RKO (cell line): Measurements from ENCODE around the gene SEC22B.
A peak's percentile ranks its signal among the peaks of the same experiment; 100 is the strongest.
"Not testable (repeated sequence)": the region's sequence is repeated elsewhere in the genome, so short reads cannot be mapped to it uniquely, and the experiment has no call there.

Source experiments
- DNase-seq: peaks from one replicate; pipeline ENCODE4 v3.0.0-alpha.2; 2016; ENCODE audit warnings: low spot score

The SEC22B gene

DNA sequence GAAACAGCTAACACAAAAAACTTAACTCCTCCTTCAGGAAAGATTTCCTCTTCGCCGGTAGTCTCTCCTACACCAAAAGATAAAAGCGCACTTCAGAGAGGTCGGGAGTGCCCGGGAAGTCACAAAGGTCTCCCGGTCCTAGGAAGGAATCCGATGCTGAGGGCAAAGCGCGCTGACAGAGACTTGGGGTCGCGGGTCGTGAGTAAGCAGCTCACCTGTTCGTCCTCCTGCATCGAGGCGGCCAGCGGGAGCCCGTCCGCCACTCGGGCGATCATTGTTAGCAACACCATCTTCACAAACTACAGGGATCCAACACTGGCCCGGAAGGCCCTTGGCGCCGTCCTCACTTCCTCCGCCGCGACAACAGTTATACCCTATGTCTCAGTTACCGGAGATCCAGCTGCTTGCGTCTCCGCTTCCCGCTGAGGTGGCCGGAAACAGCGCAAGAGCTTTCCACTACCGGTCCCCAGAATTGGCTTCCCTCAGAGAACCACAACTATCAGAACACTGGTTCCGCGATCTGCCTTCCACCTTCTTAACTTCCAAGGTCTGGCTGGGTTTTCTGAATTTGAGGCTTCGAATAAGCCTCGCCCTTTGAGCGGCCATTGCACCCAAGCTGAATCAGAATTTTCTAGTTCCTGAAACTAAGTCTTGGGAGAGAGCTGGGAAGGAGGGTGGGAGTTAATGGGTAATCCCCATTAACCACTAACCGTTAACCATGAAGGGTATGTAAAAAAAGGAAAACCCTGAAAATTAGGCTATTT is at the start of gene SEC22B:
Gene SEC22B, minus strand, starts transcription at position 429 of the 764 bp plus-strand sequence. Its CDS starts 139 bp downstream, at position 290.
- peak; percentile 95 for DNase-seq

DNA sequence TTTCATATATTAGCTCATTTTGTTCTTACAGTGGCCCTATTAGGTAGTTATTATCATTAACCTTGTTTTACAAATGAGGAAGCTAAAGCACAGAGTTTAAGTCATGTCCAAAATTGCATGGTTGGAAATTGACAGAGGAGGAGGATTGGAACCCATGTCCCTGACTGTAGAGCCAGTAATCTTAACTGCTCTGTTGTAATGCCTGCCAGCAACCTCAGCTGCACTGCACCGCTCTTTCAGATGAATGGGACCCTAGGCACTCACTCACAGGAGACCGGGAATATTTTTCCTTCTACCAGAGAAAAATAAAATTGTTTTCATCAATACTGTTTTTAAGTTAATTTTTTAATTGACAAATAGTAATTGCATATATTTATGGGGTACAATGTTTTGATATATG is 41.6 kb upstream of the SEC22B start:
- not testable (repeated sequence) for DNase-seq

DNA sequence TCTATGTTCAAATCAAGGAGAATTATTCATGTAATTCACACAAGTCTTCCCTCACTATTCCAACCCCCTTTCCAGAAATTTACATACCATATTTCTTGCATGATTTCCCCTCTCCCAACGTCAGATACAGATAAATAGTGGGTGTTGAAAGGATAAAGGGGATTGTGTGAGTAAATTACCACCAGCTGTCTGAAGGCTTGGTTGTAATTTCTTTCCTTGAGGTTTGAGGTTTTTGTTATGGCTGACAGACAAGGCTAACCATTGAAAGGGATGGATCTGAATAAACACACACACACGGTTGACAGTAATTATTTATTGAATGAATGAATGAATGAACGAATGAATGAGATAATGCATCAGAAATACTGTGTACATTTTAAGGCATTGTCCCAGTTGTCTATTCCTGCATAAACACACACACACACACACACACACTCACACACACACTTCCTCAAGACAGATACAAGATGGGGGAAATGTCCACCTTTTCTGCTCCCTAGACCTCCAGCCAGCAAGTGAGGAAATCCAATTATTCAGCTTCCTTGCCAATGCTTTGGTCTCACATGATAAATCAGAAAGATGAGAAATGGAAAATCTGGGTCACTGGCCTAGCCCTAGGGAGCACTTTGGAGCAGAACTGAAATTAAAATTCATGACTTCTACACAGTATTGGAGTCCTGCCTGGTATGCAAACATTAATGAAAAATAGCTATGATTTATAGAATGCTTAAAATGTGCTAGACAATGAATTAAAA is 41.0 kb upstream of the SEC22B start:
- DNase-seq: not testable (repeated sequence)

DNA sequence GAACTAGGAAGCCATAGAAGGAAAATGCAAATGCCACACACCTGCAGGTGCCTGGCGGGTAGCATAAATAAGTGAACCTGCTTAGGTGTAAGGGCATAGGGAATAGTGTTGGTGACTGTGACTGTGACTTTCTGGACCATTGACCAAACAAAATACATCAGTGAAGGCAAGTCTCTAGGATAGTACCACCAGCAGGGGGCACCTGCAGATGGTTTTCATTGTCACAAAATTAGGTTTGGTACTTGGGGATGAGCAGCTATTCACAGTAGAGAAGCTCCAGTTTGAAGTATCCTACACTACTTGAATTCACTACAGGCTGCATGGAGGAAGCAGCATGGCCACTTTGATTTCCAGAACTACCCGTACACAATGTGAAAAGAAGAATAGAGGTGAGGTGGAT is 37.3 kb upstream of the SEC22B start:
- not testable (repeated sequence) for DNase-seq

- not testable (repeated sequence) for DNase-seq
These were observed 34.4 kb upstream of the SEC22B start for GRCh38 chr1:120210754-120211153.

- not testable (repeated sequence) for DNase-seq
These were observed 20.8 kb upstream of the SEC22B start for GRCh38 chr1:120196863-120197775.

GRCh38 chr1:120188626-120189025 is 12.3 kb upstream of the SEC22B start:
- not testable (repeated sequence) for DNase-seq

DNA sequence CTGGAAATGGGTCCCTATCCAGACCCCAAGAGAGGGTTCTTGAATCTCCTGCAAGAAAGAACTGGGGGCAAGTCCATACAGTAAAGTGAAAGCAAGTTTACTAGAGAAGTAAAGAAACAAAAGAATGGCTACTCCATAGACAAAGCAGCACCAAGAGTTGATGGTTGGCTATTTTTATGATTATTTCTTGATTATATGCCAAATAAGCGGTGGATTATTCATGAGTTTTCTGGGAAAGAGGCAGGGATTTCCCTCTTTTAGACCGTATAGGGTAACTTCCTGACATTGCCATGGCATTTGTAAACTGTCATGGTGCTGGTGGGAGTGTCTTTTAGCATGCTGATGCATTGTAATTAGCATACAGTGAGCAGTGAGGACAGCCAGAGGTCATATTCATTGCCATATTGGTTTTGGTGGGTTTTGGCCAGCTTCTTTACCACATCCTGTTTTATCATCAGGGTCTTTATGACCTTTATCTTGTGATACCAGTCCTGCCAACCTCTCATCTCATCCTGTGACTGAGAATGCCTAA is 5.9 kb upstream of the SEC22B start:
- DNase-seq: not testable (repeated sequence)

- not testable (repeated sequence) for DNase-seq
These were observed 3.7 kb upstream of the SEC22B start for GRCh38 chr1:120179811-120180690.

DNA sequence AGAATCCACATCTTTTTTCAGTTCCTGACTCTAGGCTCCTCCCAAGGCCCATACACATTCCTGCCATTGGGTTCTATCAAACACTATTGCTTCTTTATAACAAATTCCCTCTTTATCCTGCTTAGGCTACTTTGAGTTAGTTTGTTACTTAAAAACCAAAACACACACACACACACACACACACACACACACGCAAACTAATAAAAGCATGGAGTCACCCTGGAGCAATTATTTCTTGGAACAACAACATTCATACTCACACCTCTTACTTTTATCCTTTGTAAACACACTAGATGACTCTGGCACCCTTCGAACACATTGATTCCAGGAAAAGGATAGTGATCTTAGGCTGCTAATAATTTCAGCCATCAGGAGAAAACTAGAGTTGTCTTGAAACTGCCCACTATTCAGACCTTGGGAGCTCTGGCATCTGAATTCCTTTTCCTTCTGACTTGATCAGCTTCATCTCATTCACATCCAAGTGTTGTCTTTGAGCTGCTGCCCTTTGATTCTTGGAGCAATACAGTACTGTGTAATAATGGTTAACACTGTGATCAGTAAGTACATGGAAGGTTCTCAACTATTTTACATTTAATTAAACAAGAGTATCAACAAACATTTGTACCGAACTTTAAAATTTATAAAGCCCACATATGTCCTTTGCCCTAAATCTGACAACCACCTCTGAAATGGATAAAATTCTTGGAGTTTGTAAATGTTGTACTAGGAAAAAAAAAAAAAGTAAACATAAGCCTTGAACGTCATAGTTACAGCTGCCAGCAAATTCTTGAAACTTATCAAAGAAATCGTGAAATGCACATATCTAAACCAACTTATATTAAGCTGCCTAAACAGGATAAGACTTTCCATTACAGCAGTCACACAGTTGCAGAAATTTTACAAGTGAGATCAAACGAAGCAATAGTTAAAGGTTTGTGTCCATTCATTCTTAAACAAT is 2.8 kb upstream of the SEC22B start:
- DNase-seq: no peak

DNA sequence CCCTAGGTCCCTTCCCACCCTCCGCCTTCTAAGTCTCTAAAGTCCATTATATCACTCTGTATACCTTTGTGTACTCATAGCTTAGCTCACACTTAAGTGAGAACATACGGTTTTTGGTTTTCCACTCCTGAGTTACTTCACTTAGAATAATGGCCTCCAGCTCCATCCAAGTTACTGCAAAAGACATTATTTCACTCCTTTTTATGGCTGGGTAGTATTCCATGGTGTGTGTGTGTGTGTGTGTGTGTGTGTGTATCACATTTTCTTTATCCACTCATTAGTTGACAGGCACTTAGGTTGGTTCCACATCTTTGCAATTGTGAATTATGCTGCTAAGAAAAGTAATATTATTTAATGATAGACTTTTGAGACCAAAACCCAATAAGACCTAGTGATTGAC is 1.7 kb upstream of the SEC22B start:
- DNase-seq: not testable (repeated sequence)

DNA sequence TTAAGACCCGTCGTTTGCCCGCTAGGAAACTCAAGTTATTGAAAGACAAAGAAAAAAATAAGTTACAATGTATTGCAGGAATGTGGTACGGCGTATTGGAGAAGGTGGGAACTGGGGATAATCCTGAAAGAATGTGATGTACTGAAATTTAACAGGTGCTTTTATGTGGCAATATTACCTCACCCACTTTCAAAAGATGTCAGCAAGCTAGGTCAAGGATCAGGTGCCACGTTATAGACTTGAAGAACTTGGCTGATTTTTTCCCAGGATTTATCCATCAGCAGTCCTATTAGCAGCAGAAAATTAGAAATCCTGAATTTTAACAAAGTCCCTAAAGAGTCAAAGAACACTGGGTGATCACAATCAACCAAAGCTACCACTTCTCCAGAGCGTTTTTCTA is 632 bp downstream of the SEC22B start:
- peak; percentile 43 for DNase-seq

- not testable (repeated sequence) for DNase-seq
These were observed 11.6 kb downstream of the SEC22B start for GRCh38 chr1:120164761-120165160.

DNA sequence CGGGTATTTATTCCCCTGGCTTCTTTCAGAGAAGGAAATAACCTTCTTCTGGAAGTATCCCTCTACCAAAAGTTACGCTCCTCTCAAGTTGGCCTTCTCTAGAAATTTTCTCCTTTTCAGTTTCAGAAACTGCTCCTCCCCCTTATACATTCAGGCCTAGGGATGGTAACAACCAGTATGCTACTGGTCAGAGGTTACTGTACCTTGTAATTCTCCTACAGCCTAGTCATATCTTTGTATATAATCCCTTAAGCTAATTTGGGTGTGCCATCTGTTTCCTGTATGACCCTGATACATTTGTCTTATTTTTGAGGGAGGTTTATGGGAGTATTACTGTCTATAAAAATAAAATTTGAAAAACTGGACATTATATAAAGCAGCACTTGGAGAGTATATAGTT is 14.3 kb downstream of the SEC22B start:
- DNase-seq: not testable (repeated sequence)

GRCh38 chr1:120158495-120158894 is 17.8 kb downstream of the SEC22B start:
- not testable (repeated sequence) for DNase-seq

DNA sequence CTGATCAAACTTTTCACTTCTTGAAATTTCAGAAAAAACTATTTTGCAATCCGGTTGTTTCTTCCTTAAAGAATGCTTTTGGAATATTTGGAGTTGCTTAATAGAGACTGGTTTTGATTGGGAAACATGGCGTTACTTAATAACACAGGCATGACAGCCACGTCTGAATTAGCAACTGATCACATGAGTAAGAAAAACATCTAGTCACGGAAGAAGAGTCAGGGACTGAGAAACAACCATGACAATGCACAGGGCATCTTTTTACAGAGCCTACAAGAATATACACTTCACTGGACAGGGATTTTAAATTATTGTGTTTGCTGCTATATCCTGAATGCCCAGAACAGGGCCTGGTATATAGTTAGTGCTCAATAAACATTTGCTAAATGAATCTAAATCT is 18.2 kb downstream of the SEC22B start:
- not testable (repeated sequence) for DNase-seq

- DNase-seq: not testable (repeated sequence)
These were observed 26.0 kb downstream of the SEC22B start for GRCh38 chr1:120150138-120150822.

GRCh38 chr1:120149420-120150059 is 26.8 kb downstream of the SEC22B start:
- DNase-seq: not testable (repeated sequence)
